Subcutaneous adipose tissue (tissue), 4 donors: ENCODE measurements around the gene LAMP2. TPM values are rescaled to one million over a fixed set of nuclear protein-coding genes. Genes with fewer than 3 reads are reported as not detected.

Experiments
- CTCF ChIP-seq: fragments of 450-650 bp; IDR thresholded peaks from one replicate; pipeline ENCODE4 v1.5.1; 2016; ENCODE audit warnings: low read depth, mild to moderate bottlenecking, control low read depth, antibody characterized with exemption, moderate library complexity
- total RNA-seq, 4 donors: library from RNA; depleted of rRNA; stranded (reverse); fragments of >200 nt; gene quantifications; one replicate each; pipeline ENCODE4 v1.1.0, GENCODE V29; 2016

Gene LAMP2
- 100 to 1,000 TPM in 3 of 4 donors, 10 to 100 TPM in 1; 67.3 to 224 (median 130) TPM for total RNA-seq

GRCh38 chrX:120468825-120469525, at the start of gene LAMP2:
LAMP2 (minus strand) TSS chrX:120469296; CDS start chrX:120469169, 127 bp downstream.
- no peak for TF ChIP-seq CTCF

GRCh38 chrX:120517936-120518335, 48.8 kb upstream of the LAMP2 start:
- TF ChIP-seq CTCF, result no peak

GRCh38 chrX:120514236-120514635, 45.1 kb upstream of the LAMP2 start:
- no peak for TF ChIP-seq CTCF

GRCh38 chrX:120512627-120513026, 43.5 kb upstream of the LAMP2 start:
- TF ChIP-seq CTCF, result no peak

GRCh38 chrX:120512222-120512621, 43.1 kb upstream of the LAMP2 start:
- TF ChIP-seq CTCF, result no peak

- TF ChIP-seq CTCF, result no peak
These were observed 35.5 kb upstream of the LAMP2 start for GRCh38 chrX:120504569-120504968.

- no peak for TF ChIP-seq CTCF
These were observed 30.4 kb upstream of the LAMP2 start for GRCh38 chrX:120499301-120500072.
